Natural killer cell treated with Interleukin-12 subunit alpha and Interleukin-12 subunit beta and Interleukin-15 and Interleukin-18, amount 100 ng/mL, for 72 hours (primary cell): ENCODE data around the gene GAPT. TPM values are rescaled to one million over a fixed set of nuclear protein-coding genes. Genes with fewer than 3 reads are reported as not detected.

Experiments used
- ATAC-seq, 2 donors: fragments of 150-1000 bp; cut with Tn5 transposase in 1 of 2; sonication (Bioruptor Pico), chemical (Tn5 transposase) in 1 of 2; 2 replicates each; pipeline ENCODE4 v1.10.0; 2021
- DNase-seq: peaks from one replicate; pipeline ENCODE4 v3.0.0; 2022; ENCODE audit warnings: low spot score
- H3K27ac Mint-ChIP-seq, 2 donors: 1 replicate in 1 of 2; 2 replicates in 1 of 2; pipeline ENCODE4 v1.8.0; 2022; ENCODE audit warnings: mixed read lengths in 2 of 2, mild to moderate bottlenecking in 1 of 2, moderate library complexity in 1 of 2
- H3K27me3 Mint-ChIP-seq, 2 donors: 1 replicate in 1 of 2; 2 replicates in 1 of 2; pipeline ENCODE4 v1.8.0; 2022; ENCODE audit warnings: mixed read lengths in 2 of 2
- H3K36me3 Mint-ChIP-seq: one replicate; pipeline ENCODE4 v1.8.0; 2022; ENCODE audit warnings: mixed read lengths
- H3K4me1 Mint-ChIP-seq, 2 donors: 1 replicate in 1 of 2; 2 replicates in 1 of 2; pipeline ENCODE4 v1.8.0; 2022; ENCODE audit warnings: low read depth in 2 of 2, mixed read lengths in 2 of 2, mild to moderate bottlenecking in 1 of 2
- H3K4me3 Mint-ChIP-seq: one replicate; pipeline ENCODE4 v1.8.0; 2022; ENCODE audit warnings: mixed read lengths
- H3K9me3 Mint-ChIP-seq: 2 replicates; pipeline ENCODE4 v1.8.0; 2022; ENCODE audit warnings: mixed read lengths
- total RNA-seq, 2 donors: library from RNA; stranded (reverse); gene quantifications; one replicate each; pipeline ENCODE4 v1.2.3, GENCODE V29; 2022

GAPT gene
- total RNA-seq, 2 donors from 2014 or later, result 0.31 TPM; not detected in 1

- no peak overlapping the region for H3K4me3 Mint-ChIP-seq
- no peak overlapping the region for H3K27ac Mint-ChIP-seq
- DNase-seq, result no peak
- no peaks in the 10 kb centered on the region for H3K4me1 Mint-ChIP-seq
- H3K9me3 Mint-ChIP-seq, result no peaks in the 10 kb centered on the region
- H3K27me3 Mint-ChIP-seq, result peaks cover 0 to 15% of the 10 kb centered on the region in 2 donors
- ATAC-seq, result no peak
- H3K36me3 Mint-ChIP-seq, result peaks cover 6% of the 10 kb centered on the region
Measured at GRCh38 chr5:58477760-58478376, 13.4 kb upstream of the GAPT start.

GRCh38 chr5:58481066-58481676 lies 10.1 kb upstream of the GAPT start:
- Mint-ChIP-seq H3K4me3 (no peak overlapping the region), H3K36me3 (peaks cover 1% of the 10 kb centered on the region), H3K27ac (no peak overlapping the region), H3K9me3 (no peaks in the 10 kb centered on the region), H3K4me1 (no peaks in the 10 kb centered on the region), H3K27me3 (peaks cover 0 to 2% of the 10 kb centered on the region in 2 donors)
- DNase-seq, result no peak
- peak in 1 of 2 donors; percentile 34 for ATAC-seq

- no peaks in the 10 kb centered on the region for H3K9me3 Mint-ChIP-seq
- no peaks in the 10 kb centered on the region for H3K27me3 Mint-ChIP-seq
- H3K36me3 Mint-ChIP-seq, result no peaks in the 10 kb centered on the region
- ATAC-seq (no peak), DNase-seq (no peak)
- H3K4me3 Mint-ChIP-seq, result no peak overlapping the region
- no peaks in the 10 kb centered on the region for H3K4me1 Mint-ChIP-seq
- no peak overlapping the region for H3K27ac Mint-ChIP-seq
Measured at GRCh38 chr5:58481828-58482227, 9.4 kb upstream of the GAPT start.

GRCh38 chr5:58482536-58482935 lies 8.7 kb upstream of the GAPT start:
- Mint-ChIP-seq H3K27ac (no peak overlapping the region), H3K9me3 (no peaks in the 10 kb centered on the region), H3K27me3 (no peaks in the 10 kb centered on the region), H3K4me3 (no peak overlapping the region), H3K4me1 (no peaks in the 10 kb centered on the region), H3K36me3 (no peaks in the 10 kb centered on the region)
- DNase-seq (no peak), ATAC-seq (peak in 1 of 2 donors; percentile 40)

GRCh38 chr5:58484505-58484904 lies 6.7 kb upstream of the GAPT start:
- Mint-ChIP-seq H3K27me3 (peaks cover 4 to 6% of the 10 kb centered on the region in 2 donors), H3K36me3 (no peaks in the 10 kb centered on the region), H3K9me3 (no peaks in the 10 kb centered on the region), H3K27ac (no peak overlapping the region), H3K4me1 (no peaks in the 10 kb centered on the region), H3K4me3 (no peak overlapping the region)
- ATAC-seq, result no peak
- no peak for DNase-seq

GRCh38 chr5:58486290-58486689 lies 4.9 kb upstream of the GAPT start:
- ATAC-seq, result no peak
- Mint-ChIP-seq H3K9me3 (no peaks in the 10 kb centered on the region), H3K4me3 (no peak overlapping the region), H3K27me3 (peaks cover 4 to 14% of the 10 kb centered on the region in 2 donors), H3K4me1 (no peaks in the 10 kb centered on the region), H3K27ac (no peak overlapping the region), H3K36me3 (no peaks in the 10 kb centered on the region)
- no peak for DNase-seq

GRCh38 chr5:58490402-58491050 lies 709 bp upstream of the GAPT start:
- Mint-ChIP-seq H3K27ac (no peak overlapping the region), H3K4me3 (no peak overlapping the region), H3K9me3 (no peaks in the 10 kb centered on the region), H3K36me3 (no peaks in the 10 kb centered on the region), H3K4me1 (no peaks in the 10 kb centered on the region), H3K27me3 (peaks cover 4 to 14% of the 10 kb centered on the region in 2 donors)
- no peak for DNase-seq
- ATAC-seq, result no peak

- Mint-ChIP-seq H3K27me3 (peaks cover 4 to 23% of the 10 kb centered on the region in 2 donors), H3K27ac (no peak overlapping the region), H3K36me3 (no peaks in the 10 kb centered on the region), H3K4me3 (no peak overlapping the region), H3K9me3 (no peaks in the 10 kb centered on the region), H3K4me1 (no peaks in the 10 kb centered on the region)
- no peak for DNase-seq
- no peak for ATAC-seq
Measured at GRCh38 chr5:58493141-58493540, 1.9 kb downstream of the GAPT start.

- H3K36me3 Mint-ChIP-seq, result no peaks in the 10 kb centered on the region
- ATAC-seq (no peak), DNase-seq (no peak)
- H3K9me3 Mint-ChIP-seq, result no peaks in the 10 kb centered on the region
- no peaks in the 10 kb centered on the region for H3K4me1 Mint-ChIP-seq
- H3K27me3 Mint-ChIP-seq, result peaks cover 0 to 10% of the 10 kb centered on the region in 2 donors
- no peak overlapping the region for H3K27ac Mint-ChIP-seq
- H3K4me3 Mint-ChIP-seq, result no peak overlapping the region
Measured at GRCh38 chr5:58496488-58496887, 5.3 kb downstream of the GAPT start.

GRCh38 chr5:58497386-58497785 lies 6.2 kb downstream of the GAPT start:
- peaks cover 0 to 13% of the 10 kb centered on the region in 2 donors for H3K27me3 Mint-ChIP-seq
- ATAC-seq, result no peak
- DNase-seq, result no peak
- no peaks in the 10 kb centered on the region for H3K4me1 Mint-ChIP-seq
- H3K9me3 Mint-ChIP-seq, result no peaks in the 10 kb centered on the region
- no peak overlapping the region for H3K27ac Mint-ChIP-seq
- no peak overlapping the region for H3K4me3 Mint-ChIP-seq
- H3K36me3 Mint-ChIP-seq, result no peaks in the 10 kb centered on the region

- ATAC-seq, result no peak
- H3K36me3 Mint-ChIP-seq, result no peaks in the 10 kb centered on the region
Measured at GRCh38 chr5:58497921-58498320, 6.7 kb downstream of the GAPT start.

GRCh38 chr5:58498340-58498942 lies 7.2 kb downstream of the GAPT start:
- Mint-ChIP-seq H3K36me3 (no peaks in the 10 kb centered on the region), H3K4me1 (no peaks in the 10 kb centered on the region), H3K4me3 (no peak overlapping the region), H3K9me3 (no peaks in the 10 kb centered on the region), H3K27ac (no peak overlapping the region), H3K27me3 (peaks cover 0 to 22% of the 10 kb centered on the region in 2 donors)
- ATAC-seq (no peak), DNase-seq (no peak)

More at GRCh38 chr5:58497921-58498320, 6.7 kb downstream of the GAPT start:
- H3K4me3 Mint-ChIP-seq, result no peak overlapping the region
- no peak overlapping the region for H3K27ac Mint-ChIP-seq
- H3K9me3 Mint-ChIP-seq, result no peaks in the 10 kb centered on the region
- no peak for DNase-seq
- H3K4me1 Mint-ChIP-seq, result no peaks in the 10 kb centered on the region
- H3K27me3 Mint-ChIP-seq, result peaks cover 0 to 19% of the 10 kb centered on the region in 2 donors

GRCh38 chr5:58499231-58499630 lies 8.0 kb downstream of the GAPT start:
- Mint-ChIP-seq H3K4me1 (no peaks in the 10 kb centered on the region), H3K36me3 (no peaks in the 10 kb centered on the region), H3K27me3 (peaks cover 0 to 22% of the 10 kb centered on the region in 2 donors), H3K9me3 (no peaks in the 10 kb centered on the region), H3K27ac (no peak overlapping the region), H3K4me3 (no peak overlapping the region)
- no peak for DNase-seq
- no peak for ATAC-seq

- H3K27me3 Mint-ChIP-seq, result peaks cover 0 to 22% of the 10 kb centered on the region in 2 donors
- no peaks in the 10 kb centered on the region for H3K9me3 Mint-ChIP-seq
- H3K36me3 Mint-ChIP-seq, result no peaks in the 10 kb centered on the region
- no peaks in the 10 kb centered on the region for H3K4me1 Mint-ChIP-seq
- H3K4me3 Mint-ChIP-seq, result no peak overlapping the region
- no peak for DNase-seq
- no peak overlapping the region for H3K27ac Mint-ChIP-seq
- no peak for ATAC-seq
Measured at GRCh38 chr5:58499941-58500340, 8.7 kb downstream of the GAPT start.
